MG63 (cell line): ENCODE results near the gene DERL2. TPM values are rescaled to one million over a fixed set of nuclear protein-coding genes. Genes with fewer than 3 reads are reported as not detected.
A peak's percentile ranks its signal among the peaks of the same experiment; 100 is the strongest.

Experiments used
- DNase-seq: peaks from one replicate; pipeline ENCODE4 v3.0.0-alpha.2; 2020
- H3K27me3 ChIP-seq: fragments of 250-450 bp; sonication (Bioruptor Pico); 2 replicates; pipeline ENCODE4 v1.5.1; 2020; ENCODE audit warnings: mild to moderate bottlenecking, moderate library complexity
- H3K36me3 ChIP-seq: fragments of 250-450 bp; sonication (Bioruptor Pico); 2 replicates; pipeline ENCODE4 v1.5.1; 2020; ENCODE audit warnings: mild to moderate bottlenecking, moderate library complexity
- H3K4me3 ChIP-seq: fragments of 250-450 bp; sonication (Bioruptor Pico); 2 replicates; pipeline ENCODE4 v1.5.1; 2020; ENCODE audit warnings: mild to moderate bottlenecking, moderate library complexity
- H3K9me3 ChIP-seq: fragments of 250-450 bp; sonication (Bioruptor Pico); 2 replicates; pipeline ENCODE4 v1.5.1; 2020; ENCODE audit warnings: mild to moderate bottlenecking, moderate library complexity
- total RNA-seq: library from RNA; depleted of rRNA; stranded (reverse); fragments of >200 nt; shearing (Covaris generic); gene quantifications from 2 replicates; pipeline ENCODE4 v1.2.3, GENCODE V29; 2014; ENCODE audit warnings: low replicate concordance

The DERL2 gene
- total RNA-seq, 1 experiment from 2014 or later: 53.2 TPM

DNA sequence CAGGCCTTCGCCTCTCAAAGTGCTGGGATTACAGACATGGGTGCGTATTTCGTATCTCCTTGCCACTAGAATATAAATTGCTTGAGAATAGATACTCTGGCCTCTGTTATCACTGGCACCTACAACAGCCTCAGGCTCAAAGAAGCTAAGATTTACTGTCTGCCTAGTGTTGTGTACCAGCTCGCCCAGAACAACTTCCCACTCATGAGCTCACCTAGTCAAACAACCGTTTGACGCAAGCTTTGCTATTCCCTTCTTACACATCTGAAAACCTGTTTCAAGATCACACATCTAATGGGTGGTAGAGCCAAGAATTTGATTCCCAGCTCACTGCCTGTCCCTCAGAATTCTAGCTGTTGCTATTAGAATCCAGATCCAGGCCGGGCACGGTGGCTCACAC is 24.8 kb upstream of the DERL2 start:
- Histone ChIP-seq H3K4me3 (no peak overlapping the region), H3K9me3 (no peaks in the 10 kb centered on the region), H3K27me3 (no peaks in the 10 kb centered on the region), H3K36me3 (no peaks in the 10 kb centered on the region)
- DNase-seq: no peak

DNA sequence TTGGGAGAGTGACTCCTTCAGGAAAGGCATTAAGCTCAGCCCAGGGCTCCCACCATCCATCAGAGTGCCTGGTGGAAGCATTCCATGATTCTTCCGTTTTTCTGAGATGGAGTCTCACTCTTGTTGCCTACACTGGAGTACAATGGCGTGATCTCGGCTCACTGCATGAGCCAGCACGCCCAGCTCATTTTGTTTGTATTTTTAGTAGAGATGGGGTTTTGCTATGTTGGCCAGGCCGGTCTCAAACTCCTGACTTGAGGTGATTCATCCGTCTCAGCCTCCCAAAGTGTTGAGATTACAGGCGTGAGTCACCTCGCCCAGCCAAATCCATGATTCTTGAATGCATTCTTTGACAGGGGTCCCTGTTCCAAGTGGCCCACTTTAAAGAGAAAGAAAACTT is 23.5 kb upstream of the DERL2 start:
- no peaks in the 10 kb centered on the region for H3K9me3 ChIP-seq
- no peaks in the 10 kb centered on the region for H3K36me3 ChIP-seq
- H3K27me3 ChIP-seq: no peaks in the 10 kb centered on the region
- H3K4me3 ChIP-seq: no peak overlapping the region
- DNase-seq: peak; percentile 68

DNA sequence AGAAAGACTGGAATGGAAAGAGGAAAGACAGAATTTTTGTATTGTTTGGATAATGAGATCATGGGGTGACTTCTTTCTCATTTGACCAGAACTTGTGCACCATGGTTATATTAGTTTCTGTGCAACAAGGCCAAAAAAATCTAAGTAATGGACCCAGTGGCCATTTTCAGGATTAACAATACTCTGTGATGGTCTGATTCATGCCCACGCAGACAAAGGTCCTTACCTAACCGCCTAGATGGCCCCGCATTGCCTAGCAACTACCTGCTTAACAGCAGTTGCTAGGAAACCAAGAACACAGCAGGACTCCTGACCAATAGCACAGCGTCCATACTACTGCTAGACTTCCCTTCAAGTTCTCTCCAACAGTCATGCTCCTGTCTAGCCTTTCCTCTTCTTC is 22.8 kb upstream of the DERL2 start:
- Histone ChIP-seq H3K36me3 (no peaks in the 10 kb centered on the region), H3K4me3 (no peak overlapping the region), H3K9me3 (no peaks in the 10 kb centered on the region), H3K27me3 (no peaks in the 10 kb centered on the region)
- DNase-seq: no peak

DNA sequence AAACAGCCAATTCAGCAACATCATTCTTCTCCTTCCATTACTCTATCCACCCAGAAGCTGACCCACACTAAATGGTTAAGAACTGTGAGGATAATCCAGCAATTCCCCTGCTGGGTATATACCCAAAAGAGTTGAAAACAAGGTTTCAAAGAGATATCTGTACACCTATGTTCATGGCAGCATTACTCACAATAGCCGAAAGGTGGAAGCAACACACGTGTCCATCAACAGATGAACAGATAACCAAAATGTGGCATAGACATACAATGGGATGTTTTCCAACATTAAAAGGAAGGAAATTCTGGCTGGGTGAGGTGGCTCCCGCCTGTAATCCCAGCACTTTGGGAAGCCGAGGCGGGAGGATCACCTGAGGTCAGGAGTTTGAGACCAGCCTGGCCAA is 20.3 kb upstream of the DERL2 start:
- Histone ChIP-seq H3K9me3 (no peaks in the 10 kb centered on the region), H3K27me3 (no peaks in the 10 kb centered on the region), H3K36me3 (no peaks in the 10 kb centered on the region), H3K4me3 (no peak overlapping the region)
- DNase-seq: no peak

DNA sequence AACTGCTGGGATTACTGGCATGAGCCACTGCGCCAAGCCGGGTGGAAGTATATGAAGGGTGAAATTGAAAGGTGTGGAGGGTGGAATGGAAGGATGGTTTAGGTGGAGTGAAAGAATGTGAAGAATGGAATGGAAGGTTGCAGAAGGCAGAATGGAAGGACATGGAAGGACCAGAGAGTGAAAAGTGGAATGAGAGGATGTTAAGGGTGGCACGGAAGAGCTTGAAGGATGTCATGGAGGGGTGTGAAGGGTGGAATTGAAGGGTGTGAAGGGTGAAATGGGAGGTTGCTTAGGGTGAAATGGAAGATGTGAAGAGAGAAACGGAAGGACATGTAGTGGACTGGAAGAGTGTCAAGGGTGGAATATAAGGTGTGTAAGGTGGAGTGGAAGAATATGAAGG is 16.6 kb upstream of the DERL2 start:
- H3K27me3 ChIP-seq: no peaks in the 10 kb centered on the region

DNA sequence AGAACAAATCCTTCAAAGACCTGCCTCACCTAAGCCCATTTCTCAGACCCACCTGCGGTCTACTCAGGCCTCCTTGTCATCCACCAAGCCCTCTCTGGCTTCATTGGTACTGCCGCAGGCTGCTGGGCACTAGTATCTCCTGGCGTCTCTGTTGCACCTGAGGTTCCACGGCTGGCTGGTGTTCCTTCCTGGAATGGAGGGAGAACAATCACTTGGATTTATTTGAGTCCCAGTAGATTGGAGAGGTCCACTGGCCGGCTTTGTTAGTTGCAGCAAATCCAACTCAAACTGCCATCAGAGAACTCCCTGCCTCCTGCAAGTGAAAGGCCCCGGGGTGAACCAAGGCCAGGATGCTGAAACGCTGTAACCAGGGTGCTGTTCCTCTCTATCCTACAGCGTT is 15.7 kb upstream of the DERL2 start:
- no peak for DNase-seq
- no peaks in the 10 kb centered on the region for H3K9me3 ChIP-seq

More for the DNA sequence above, 16.6 kb upstream of the DERL2 start:
- no peak for DNase-seq
- Histone ChIP-seq H3K36me3 (no peaks in the 10 kb centered on the region), H3K9me3 (no peaks in the 10 kb centered on the region), H3K4me3 (no peak overlapping the region)

DNA sequence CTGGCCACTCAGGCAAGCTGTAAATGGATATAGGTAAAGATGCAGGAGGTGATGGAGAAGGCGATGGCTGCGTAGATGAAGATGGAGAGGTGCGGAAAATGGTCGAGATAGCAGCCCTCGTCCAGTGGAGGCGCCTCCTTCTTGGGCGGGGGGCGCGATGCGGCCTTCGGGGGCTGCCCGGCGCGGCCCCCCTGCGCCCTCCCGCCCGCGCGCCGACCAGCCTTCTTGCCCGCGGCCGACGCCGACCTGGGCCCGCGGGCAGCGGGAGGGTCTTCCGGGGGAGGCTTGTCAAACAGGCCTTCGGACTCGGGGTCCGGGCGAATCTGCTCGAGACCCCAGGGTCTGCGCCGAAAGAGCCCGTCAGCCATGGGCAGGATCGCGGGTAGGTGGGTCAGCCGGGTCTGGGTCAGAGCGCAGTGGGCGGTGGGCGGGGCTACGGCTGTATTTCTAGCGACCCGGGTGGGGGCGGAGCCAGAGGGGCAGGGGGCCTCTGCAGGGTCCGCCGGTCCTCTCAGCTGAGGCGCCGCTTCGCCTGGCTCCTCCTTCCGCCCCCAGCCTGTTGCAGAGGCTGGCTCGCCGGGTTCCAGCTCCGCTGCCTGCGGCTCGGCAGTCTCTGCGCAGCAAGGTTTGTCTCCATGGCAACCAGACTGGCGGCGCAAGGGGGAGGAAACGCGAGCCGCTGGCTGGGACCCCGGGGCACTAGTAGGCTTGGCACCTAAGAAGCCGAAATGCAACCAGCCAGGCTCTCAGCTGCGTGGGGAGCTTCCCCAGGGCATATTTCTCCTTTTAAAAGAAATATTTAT is 14.8 kb upstream of the DERL2 start:
- no peaks in the 10 kb centered on the region for H3K27me3 ChIP-seq
- no peaks in the 10 kb centered on the region for H3K36me3 ChIP-seq
- no peaks in the 10 kb centered on the region for H3K9me3 ChIP-seq
- H3K4me3 ChIP-seq: peak overlapping the region; percentile 50
- peak; percentile 80 for DNase-seq

More for the DNA sequence above, 15.7 kb upstream of the DERL2 start:
- Histone ChIP-seq H3K27me3 (no peaks in the 10 kb centered on the region), H3K36me3 (no peaks in the 10 kb centered on the region), H3K4me3 (no peak overlapping the region; the same call in 1 of the 2 replicates)

DNA sequence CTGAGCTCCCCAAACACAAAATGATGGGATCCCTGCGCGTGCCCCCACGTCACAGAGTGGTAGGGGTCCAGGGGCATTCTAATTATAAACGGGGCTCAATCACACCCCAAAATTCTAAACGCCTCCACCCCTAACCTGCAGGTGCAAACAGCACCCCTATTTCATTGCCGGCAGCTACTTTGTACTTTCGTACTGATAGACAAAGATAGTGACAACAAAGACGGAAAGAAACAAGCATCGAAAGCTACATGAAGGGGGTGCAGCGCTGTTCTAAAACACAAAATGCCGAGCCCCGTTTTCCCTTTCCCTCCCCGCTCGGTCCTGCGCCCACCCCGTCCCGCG is 14.2 kb upstream of the DERL2 start:
- H3K9me3 ChIP-seq: no peaks in the 10 kb centered on the region
- H3K4me3 ChIP-seq: peak overlapping the region; percentile 50
- no peak for DNase-seq
- no peaks in the 10 kb centered on the region for H3K36me3 ChIP-seq
- no peaks in the 10 kb centered on the region for H3K27me3 ChIP-seq

DNA sequence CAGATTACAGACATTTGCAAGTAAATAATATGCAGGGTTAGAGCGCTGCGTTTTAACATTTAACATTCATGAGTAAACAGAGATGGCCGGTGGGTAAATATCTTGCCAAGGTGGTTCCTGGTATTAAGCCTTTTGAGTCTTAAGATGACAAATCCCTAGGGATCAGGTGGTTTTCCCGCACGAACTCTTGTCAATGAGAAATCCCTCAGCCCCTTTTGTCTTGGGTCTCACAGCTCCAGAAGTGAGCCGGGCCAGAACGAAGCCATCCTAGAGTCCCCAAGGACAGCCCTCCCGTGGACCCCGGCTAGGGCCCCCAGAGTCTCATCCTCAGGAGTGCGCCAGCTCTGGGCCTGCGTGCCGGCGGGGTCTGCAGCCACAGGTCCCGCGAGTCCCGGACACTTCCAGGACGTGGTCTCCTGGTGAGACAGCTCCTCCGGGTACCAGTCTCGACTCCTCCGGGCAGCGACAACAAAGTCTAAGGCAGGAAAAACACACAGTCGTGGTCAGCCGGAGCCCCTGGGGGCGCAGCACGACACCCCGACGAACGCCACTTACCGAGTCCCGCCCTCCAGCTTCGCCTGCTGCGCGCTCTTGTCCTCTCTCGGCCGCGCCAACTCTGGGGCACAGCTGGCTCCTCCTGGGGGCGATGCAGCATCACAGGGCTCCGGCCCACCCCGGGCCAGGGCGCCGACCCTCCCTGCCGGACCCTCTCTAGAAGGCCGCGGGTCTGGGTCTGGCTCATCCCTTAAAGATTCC is 13.7 kb upstream of the DERL2 start:
- H3K4me3 ChIP-seq: no peak overlapping the region
- no peaks in the 10 kb centered on the region for H3K27me3 ChIP-seq
- no peaks in the 10 kb centered on the region for H3K9me3 ChIP-seq
- DNase-seq: no peak
- no peaks in the 10 kb centered on the region for H3K36me3 ChIP-seq

DNA sequence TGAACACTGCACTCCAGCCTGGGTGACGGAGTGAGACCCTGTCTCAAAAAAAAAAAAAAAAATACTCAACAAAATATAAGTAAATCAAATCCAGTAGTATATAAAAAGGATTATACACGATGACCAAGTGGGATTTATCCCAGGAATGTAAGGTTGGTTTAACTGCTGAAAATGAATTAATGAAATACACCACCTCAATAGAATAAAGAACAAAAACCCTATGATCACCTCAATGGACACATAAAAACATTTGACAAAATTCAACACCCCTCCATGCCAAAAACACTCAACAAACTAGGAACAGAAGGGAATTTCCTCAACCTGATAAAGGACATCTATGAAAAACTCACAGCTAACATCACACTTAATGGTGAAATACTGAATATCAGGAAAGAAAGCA is 7.0 kb upstream of the DERL2 start:
- Histone ChIP-seq H3K4me3 (no peak overlapping the region), H3K27me3 (no peaks in the 10 kb centered on the region), H3K9me3 (no peaks in the 10 kb centered on the region), H3K36me3 (peaks cover 26% of the 10 kb centered on the region)
- DNase-seq: no peak

DNA sequence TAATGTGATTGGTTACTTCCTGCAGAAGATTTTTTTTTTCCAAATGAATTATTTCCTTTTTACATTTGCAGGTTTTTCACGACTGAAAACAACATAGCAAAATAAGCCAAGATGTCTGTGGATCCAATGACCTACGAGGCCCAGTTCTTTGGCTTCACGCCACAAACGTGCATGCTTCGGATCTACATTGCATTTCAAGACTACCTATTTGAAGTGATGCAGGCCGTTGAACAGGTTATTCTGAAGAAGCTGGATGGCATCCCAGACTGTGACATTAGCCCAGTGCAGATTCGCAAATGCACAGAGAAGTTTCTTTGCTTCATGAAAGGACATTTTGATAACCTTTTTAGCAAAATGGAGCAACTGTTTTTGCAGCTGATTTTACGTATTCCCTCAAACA is 2.8 kb upstream of the DERL2 start:
- peaks cover 46% of the 10 kb centered on the region for H3K36me3 ChIP-seq

DNA sequence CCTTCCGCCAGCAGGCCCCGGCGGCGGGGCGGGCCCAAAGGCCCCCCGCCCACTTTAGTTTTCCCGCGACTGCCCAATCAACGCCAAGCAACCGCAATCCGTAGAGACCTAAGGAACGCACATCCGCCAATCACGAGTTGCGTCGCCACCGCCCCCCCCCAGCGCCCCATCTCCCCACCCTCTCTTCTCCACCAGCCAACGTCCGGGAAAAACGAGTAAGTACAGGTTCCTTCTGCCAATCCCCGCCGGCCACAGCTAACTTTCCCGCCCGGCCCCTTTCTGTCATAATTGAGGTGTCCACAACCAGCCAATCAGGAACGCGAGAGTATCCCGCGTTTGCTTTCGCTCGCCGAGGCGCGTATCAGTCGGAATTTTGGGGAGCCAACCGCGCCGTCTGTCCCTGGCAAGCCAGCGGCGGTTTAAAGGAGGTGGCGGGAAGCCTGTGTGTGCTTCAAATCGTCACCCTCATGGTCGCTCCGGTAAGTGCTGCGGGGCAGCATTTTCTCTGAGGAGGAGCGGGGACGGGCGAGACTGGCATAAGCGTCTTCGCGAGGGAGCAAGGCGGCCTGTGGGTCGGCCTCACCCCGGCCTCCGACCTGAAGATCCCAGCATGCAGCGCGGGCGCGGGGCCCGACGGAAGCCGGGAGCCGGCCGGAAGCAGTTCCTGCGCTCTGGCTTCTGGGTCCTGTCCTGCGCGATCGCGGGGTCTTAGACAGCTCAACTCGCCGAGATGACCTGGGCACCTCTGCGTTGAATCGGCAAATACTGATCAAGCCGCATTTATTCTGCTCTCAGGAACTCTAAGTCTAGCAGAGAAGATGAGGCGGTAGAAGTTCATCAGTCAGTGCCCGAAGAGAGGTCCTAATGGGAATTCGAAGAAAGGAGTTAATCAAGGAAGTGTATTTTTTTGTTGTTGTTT is 487 bp upstream of the DERL2 start, which contains the start of gene MIS12:
Gene MIS12 (plus strand): TSS at position 361 of the 919 bp plus-strand sequence. CDS start 2,297 bp downstream, outside the sequence.
- Histone ChIP-seq H3K4me3 (peak within 1 kb of the TSS; percentile 86), H3K9me3 (no peaks in the 10 kb centered on the region), H3K27me3 (no peaks in the 10 kb centered on the region), H3K36me3 (peaks cover 63% of the 10 kb centered on the region)
- DNase-seq: peak; percentile 97

More for the DNA sequence above, 2.8 kb upstream of the DERL2 start:
- H3K4me3 ChIP-seq: no peak overlapping the region
- H3K9me3 ChIP-seq: no peaks in the 10 kb centered on the region
- no peaks in the 10 kb centered on the region for H3K27me3 ChIP-seq
- no peak for DNase-seq

DNA sequence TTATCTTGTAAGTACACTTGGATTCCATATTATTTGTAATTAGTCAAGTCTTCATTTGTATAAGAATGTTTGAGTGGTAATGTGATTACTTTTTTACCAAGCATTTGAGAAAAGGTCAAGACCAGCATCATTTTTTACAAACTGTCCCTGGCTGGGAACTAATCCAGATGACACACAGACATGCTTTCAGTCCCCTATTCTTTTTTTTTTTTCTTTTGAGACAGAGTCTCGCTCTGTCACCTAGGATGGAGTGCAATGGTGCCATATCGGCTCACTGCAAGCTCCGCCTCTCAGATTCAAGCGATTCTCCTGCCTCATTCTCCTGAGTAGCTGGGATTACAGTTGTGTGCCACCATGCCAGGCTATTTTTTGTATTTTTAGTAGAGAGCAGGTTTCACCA is 4.5 kb downstream of the DERL2 start:
- peaks cover 70% of the 10 kb centered on the region for H3K36me3 ChIP-seq
- no peak overlapping the region for H3K4me3 ChIP-seq
- no peaks in the 10 kb centered on the region; the same call in 1 of the 2 replicates for H3K9me3 ChIP-seq
- H3K27me3 ChIP-seq: no peaks in the 10 kb centered on the region
- DNase-seq: no peak

DNA sequence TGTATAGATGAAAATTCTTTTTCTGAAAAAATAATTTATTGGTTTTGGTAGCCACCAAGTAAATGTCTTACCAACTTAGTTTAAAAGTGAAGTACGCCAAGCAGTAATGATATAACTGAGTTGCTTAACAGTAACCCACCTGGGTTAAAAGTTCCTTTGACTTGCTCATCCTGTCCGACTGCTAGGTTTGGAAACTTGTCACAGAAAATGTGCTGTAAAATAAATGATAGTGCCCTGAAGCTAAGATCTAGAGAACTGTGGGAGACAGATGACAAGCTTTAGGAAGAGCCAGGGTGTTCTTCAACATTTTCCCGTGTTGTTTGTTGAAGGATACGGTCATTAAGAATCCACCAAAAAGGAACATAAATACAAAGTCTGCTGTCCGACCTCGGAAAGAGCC is 5.0 kb downstream of the DERL2 start:
- H3K4me3 ChIP-seq: no peak overlapping the region
- DNase-seq: no peak
- no peaks in the 10 kb centered on the region; the same call in 1 of the 2 replicates for H3K9me3 ChIP-seq
- no peaks in the 10 kb centered on the region for H3K27me3 ChIP-seq
- peaks cover 71% of the 10 kb centered on the region for H3K36me3 ChIP-seq

DNA sequence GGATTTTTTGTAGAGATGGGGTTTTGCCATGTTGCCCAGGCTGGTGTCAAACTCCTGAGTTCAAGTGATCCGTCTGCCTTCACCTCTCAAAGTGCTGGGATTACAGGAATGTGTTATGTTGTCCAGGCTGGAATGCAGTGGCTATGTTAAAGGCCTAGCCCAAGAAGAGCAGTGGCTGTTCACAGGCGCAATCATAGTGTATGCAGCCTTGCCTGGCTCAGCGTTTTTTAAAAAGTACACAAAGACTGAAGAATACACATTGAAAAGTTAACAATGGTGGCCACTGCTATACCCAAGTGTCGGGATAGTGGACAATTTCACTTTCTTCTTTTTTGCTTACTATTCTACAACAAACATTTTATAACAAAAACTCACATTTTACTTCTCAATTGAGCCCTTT is 7.0 kb downstream of the DERL2 start:
- Histone ChIP-seq H3K36me3 (peaks cover 66% of the 10 kb centered on the region), H3K9me3 (no peaks in the 10 kb centered on the region; the same call in 1 of the 2 replicates), H3K27me3 (no peaks in the 10 kb centered on the region), H3K4me3 (no peak overlapping the region)
- DNase-seq: no peak

DNA sequence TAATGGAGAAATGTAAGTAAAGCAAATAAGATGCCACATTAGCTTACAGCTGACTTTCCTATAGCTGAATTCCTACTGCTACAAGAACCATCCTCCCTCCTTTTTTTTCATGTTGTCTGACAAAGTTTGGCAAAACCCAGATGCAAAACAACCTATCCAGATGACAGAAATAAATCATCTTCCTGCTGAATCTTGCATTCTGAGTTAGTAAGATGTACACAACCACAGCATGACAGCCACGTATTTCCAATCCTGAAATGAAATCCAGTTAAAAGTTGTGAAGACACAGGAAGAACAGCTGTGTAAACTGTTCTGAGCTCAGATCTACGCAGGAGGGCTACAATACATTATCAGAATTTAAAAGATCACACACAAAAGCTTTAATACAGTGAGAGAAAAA is 12.1 kb downstream of the DERL2 start:
- peaks cover 32% of the 10 kb centered on the region for H3K36me3 ChIP-seq

DNA sequence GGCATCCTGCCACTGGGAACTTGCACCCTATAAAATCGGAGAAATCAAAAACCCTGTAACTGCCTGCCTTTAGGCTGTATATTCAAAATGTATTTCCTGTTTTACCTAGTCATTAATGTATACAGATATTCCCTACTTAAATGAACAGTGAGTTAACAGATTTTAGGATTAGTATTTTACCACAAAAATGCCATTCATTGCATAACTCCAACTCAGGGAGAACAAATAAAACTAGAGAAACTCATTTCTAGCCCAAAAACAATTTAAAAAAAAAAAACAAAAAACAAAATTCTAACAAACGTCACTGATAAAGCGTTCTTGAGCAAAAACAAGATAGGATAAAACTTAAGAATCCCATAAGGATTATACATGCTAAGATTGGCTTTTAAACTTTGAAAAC is 13.5 kb downstream of the DERL2 start:
- Histone ChIP-seq H3K9me3 (no peaks in the 10 kb centered on the region; the same call in 1 of the 2 replicates), H3K36me3 (peaks cover 18% of the 10 kb centered on the region), H3K4me3 (no peak overlapping the region), H3K27me3 (no peaks in the 10 kb centered on the region)
- no peak for DNase-seq

More for the DNA sequence above, 12.1 kb downstream of the DERL2 start:
- DNase-seq: no peak
- Histone ChIP-seq H3K27me3 (no peaks in the 10 kb centered on the region), H3K9me3 (no peaks in the 10 kb centered on the region; the same call in 1 of the 2 replicates), H3K4me3 (no peak overlapping the region)
